Measurements from ENCODE around the gene ACOX1. TPM values are rescaled to one million over a fixed set of nuclear protein-coding genes. Genes with fewer than 3 reads are reported as not detected.

ACOX1 gene
- total RNA-seq, 1 donor from 2014 or later = 67.1 TPM

- Histone ChIP-seq H3K9me3 (no peaks in the 10 kb centered on the region), H3K27ac (no peak overlapping the region), H3K27me3 (ENCODE audit: low read depth) (no peaks in the 10 kb centered on the region), H3K4me3 (no peak overlapping the region), H3K4me1 (peaks cover 9% of the 10 kb centered on the region), H3K36me3 (peaks cover 32% of the 10 kb centered on the region)
- DNase-seq = no peak
- TF ChIP-seq CTCF (IDR thresholded peaks at IDR 0.05) = no peak
- no peak for ATAC-seq
- intact Hi-C loops (cut with DNase I) = no loop called here
Observed at GRCh38 chr17:75965468-75965867, 13.5 kb downstream of the ACOX1 start.

DNA sequence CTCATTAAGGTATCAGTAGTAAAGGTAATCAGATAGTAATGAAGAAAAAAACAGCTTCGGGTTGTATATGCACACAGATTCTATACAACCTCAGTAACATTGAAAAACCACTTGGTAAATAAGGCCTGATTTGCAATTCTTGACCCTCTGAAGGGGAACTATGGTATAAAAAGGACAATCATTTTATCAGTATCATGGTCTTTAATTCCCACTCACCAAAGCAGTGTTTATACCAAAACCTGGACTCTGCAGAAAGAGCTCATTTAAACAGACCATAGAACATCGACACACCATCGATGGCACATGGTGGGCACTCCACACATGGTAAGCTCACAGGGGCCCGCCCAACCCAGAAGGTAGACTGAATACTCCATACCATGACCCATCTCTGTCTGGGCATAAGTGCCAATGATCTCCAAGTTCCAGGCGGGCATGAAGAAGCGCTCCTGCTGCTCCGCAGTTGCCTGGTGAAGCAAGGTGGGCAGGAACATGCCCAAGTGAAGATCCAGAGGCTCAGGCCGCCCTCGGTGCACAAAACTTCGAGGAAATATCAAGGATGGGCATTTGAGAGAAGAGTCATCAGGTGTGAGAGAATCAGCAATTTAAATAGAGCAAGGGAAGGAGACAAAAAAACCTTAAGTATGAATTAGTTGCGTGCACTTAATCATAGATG lies 19.0 kb downstream of the ACOX1 start:
- H3K4me1 ChIP-seq = peaks cover 6% of the 10 kb centered on the region
- no peak overlapping the region for H3K4me3 ChIP-seq
- no peaks in the 10 kb centered on the region for H3K27me3 ChIP-seq (ENCODE audit: low read depth)
- DNase-seq = no peak
- ATAC-seq = no peak
- H3K9me3 ChIP-seq = no peaks in the 10 kb centered on the region
- intact Hi-C loops (cut with DNase I) = no loop called here
- peaks cover 44% of the 10 kb centered on the region for H3K36me3 ChIP-seq
- no peak overlapping the region for H3K27ac ChIP-seq
- no peak for TF ChIP-seq CTCF (IDR thresholded peaks at IDR 0.05)

DNA sequence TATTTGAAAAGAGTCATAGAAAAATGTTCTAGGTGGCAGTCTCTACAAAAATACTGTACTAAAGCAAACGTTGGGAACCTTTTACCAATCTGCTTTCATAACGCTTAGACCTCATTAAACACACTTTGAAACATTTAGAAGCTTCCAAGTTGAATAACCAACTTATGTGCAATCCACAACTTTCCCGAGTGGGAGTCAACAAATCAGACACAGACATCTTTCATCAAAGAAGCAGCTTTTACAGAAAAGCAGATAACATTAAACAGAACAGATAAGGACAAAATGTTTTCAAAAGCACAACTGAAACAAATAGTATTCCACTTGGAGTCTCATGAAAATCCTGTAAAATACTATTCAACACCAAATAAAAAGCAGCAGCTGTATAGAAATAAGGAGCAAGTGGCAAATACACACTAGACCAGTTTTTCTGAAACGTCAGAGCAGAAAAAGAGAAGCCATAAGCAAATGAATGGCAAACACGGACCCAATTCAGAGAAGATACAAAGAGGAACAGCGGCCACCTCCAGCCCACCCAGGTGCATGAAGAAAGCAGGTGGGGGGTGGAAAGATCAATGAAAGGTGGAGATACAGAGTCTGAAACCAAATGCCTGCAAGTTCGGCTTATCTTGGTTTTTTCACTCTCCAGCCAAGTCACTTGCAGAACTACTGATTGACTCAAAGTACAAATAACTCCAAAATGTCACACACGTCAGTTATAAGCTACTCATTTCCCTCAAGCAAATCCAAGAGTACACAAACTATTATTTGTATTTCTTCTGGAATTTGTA lies 19.7 kb downstream of the ACOX1 start:
- Histone ChIP-seq H3K36me3 (peaks cover 44% of the 10 kb centered on the region), H3K4me3 (no peak overlapping the region), H3K27ac (no peak overlapping the region), H3K9me3 (no peaks in the 10 kb centered on the region), H3K4me1 (peaks cover 6% of the 10 kb centered on the region), H3K27me3 (ENCODE audit: low read depth) (no peaks in the 10 kb centered on the region)
- intact Hi-C loops (cut with DNase I) = no loop called here
- no peak for TF ChIP-seq CTCF (IDR thresholded peaks at IDR 0.05)
- ATAC-seq (peak in 1 of 2 donors; percentile 42), DNase-seq (no peak)

- DNase-seq (no peak), ATAC-seq (no peak)
Observed at GRCh38 chr17:75950855-75951554, 28.0 kb downstream of the ACOX1 start.

More at GRCh38 chr17:75950855-75951554, 28.0 kb downstream of the ACOX1 start:
- H3K36me3 ChIP-seq = peaks cover 100% of the 10 kb centered on the region
- H3K4me1 ChIP-seq = no peaks in the 10 kb centered on the region
- no peaks in the 10 kb centered on the region for H3K9me3 ChIP-seq
- H3K27me3 ChIP-seq (ENCODE audit: low read depth) = no peaks in the 10 kb centered on the region
- no peak overlapping the region for H3K27ac ChIP-seq
- no peak for TF ChIP-seq CTCF (IDR thresholded peaks at IDR 0.05)
- intact Hi-C loops (cut with DNase I) = no loop called here
- no peak overlapping the region for H3K4me3 ChIP-seq
